NCI-H1105 treated with DMSO at 0.1 percent for 48 hours (cell line): ENCODE data around the gene ITIH4.
A peak's percentile ranks its signal among the peaks of the same experiment; 100 is the strongest.
"Not testable (repeated sequence)": the region's sequence is repeated elsewhere in the genome, so short reads cannot be mapped to it uniquely, and the experiment has no call there.

Experiments used
- DNase-seq: peaks from one replicate; lab custom pipeline; 2025; lab: John Stamatoyannopoulos, UW

ITIH4 gene

DNA sequence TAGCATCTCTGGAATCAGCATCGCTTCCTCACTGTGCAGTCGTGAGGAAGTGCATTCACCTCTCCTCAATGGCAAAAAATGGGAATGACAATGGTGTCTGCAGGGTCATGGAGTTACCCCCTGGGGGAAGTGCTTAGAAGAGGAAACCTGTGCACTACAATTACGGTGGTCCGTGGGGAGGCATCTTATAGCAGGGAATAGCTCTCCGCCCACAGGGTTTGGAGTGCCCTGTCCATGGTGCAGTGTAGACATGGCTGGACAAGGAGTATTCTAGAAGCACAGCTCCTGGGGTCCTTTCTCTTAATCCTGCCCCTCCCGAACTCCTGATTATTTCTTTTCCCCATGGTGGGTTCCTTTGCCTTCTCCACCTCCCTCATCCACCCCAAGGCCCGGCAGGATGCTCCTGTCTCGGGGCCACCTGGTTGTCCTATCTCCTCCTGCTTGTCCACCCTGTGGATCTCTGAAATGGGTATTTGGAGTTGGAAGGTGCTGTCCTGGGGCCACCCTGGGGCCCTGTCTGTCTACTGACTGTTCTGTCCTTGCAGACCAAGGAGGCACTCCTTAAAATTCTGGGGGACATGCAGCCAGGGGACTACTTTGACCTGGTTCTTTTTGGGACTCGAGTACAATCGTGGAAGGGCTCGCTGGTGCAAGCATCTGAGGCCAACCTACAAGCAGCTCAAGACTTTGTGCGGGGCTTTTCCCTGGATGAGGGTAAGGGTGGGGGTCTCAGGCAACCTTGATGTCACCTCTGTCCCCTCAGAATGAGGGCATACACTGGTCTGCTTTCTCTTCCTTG lies 47.9 kb downstream of the ITIH4 start:
- DNase-seq: no peak

DNA sequence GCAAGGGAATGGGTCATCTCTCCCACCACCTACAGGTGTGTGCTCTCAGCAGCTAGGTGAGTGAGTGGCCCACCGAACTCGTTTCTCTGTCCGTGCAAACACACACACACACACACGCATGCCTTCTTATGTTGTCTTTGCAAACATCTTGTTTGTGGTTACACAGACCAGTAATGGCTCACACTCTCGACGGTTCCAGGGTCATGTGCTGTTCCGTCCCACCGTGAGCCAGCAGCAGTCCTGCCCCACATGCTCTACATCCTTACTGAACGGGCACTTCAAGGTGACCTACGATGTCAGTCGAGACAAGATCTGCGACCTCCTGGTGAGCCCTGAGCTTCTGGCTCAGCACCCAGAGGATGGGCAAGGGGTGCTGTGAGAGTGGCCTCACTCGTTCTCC lies 48.7 kb downstream of the ITIH4 start:
- no peak for DNase-seq

DNA sequence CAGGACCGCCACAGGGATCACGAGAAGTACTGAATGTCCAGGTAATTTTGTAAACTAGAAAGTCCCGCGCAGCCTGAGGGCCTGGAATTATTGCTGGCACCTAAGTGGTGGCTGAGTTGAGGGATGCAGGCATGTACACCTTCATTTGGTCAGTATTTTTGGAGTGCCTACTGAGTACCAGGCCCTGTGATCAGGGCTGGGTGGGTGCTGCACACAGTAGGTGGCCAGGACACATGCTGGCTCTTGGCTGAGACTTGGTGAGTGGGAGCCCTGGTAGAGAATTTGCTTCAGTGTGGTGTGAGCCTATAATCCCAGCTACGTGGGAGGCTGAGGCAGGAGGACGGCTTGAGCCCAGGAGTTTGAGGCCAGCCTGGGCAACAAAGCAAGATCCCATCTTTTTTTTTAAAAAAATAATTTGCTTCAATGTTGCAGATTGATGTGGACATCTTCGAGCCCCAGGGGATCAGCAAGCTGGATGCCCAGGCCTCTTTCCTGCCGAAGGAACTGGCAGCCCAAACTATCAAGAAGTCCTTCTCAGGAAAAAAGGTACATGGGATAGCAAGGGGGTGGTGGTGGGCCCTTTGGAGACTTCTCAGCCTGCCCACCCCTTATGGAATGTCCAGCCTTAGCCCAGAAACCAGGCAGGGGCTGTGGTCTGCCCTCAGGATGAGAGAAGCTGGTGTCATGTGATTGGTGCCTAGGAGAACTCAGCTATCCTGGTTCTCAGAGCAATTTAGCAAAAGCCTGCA lies 50.5 kb downstream of the ITIH4 start:
- DNase-seq: no peak

DNA sequence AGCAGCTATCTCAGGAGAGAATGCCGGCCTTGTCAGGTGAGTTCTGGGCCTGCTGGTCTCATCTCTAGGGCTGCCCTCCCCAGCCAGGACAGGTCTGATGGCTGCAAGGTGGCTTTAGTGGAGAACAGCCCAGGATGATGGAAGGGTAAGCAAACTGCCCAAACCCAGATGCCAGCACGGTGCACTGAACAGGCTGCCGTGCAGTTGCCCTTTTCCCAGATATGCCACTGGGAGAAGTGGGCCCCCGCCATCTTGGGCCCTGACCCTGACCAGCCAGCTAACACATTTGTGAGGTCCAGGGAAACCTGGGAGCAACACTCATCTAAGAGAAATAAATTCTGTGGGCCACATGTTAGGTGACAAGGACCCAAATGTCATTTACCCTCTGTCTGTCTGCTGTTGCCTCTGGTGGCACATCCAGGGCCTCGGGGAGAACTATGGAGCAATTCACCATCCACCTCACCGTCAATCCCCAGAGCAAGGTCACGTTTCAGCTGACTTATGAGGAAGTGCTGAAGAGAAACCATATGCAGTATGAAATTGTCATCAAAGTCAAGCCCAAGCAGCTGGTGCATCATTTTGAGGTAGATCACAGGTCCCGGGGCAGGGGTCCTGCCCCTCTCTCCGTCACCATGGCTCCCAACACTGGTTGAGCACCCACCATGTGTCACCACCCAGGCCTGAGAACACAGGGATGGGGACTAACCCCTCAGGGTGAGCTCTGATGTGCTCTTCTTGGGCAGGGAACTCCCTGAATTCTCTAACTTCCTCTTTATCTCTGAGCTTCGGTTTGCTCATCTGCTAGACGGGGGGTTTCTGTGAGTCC lies 51.2 kb downstream of the ITIH4 start:
- DNase-seq: no peak

DNA sequence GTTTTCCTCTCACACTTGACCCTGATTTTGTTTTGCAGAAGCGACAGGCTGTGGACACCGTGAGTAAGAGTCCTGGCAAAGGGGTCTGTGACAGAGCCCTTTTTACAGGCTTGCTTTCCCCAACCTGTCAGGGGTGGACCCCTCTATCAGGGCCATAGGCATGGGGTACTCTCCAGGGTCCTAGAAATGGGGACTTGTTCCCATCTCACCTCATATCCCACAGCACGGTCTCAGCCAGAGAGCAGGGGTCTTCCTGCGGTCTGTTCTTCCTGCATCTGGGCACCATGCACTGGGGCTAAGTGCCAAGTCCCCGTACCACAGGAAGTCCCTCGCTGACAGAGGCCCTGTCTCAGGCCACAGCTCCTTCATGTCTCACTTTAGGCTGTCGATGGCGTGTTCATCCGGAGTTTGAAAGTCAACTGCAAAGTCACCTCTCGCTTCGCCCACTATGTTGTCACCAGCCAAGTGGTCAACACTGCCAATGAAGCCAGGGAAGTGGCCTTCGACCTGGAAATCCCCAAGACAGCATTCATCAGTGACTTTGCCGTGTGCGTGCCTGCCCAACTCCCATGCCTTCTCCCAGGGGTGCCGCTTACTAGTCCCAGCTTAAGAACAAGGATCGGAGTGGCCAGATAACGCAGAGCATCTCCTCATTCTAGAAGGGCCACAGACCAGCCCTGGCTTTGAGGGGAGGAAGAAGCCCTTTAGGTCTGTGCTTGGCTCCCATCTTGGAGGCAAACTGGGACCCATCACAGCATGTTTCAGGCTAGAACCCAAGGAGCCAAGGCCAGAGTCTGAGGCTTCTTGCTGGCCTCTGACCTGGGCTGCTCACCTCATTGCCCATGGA lies 52.3 kb downstream of the ITIH4 start:
- DNase-seq: no peak

DNA sequence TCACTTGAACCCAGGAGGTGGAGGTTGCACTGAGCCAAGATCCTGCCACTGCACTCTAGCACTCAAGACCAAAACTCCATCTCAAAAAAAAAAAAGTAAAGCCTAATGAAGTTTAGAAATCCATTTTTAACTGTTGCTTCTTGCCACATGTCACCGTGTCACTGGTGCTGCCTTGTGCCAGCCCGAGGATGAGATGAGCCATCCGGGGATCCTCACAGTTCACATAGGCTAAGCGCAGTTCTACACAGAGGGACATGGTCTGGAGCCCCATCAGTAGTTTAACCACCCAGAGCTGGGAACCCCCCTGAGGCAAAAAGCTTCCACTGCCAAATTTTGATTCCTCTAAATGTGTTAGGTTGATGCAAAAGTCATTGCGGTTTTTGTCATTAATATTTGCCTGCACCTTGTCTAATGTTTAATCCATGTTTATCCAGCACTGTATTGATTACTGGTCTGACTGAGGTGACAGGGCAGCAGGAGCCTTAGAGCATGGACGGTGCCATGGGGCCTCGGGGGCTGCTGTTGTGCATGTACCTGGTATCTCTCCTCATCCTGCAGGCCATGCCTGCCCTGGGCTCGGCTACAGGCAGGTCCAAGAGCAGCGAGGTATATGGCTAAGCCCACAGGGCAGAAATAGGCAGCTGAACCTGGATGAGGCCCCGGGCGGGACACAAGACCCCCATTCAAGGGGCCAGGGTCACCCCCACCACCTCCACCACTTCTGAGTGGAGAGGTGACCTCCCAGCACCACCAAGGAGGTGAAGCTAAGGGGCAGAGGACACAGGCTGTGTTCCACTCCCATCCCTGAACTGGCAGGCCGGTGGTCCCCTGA lies 53.1 kb downstream of the ITIH4 start, which contains the start of gene ITIH1:
Gene ITIH1 (plus strand): TSS at position 473 of the 832 bp plus-strand sequence. CDS start 17 bp downstream, at position 490.
- no peak for DNase-seq

DNA sequence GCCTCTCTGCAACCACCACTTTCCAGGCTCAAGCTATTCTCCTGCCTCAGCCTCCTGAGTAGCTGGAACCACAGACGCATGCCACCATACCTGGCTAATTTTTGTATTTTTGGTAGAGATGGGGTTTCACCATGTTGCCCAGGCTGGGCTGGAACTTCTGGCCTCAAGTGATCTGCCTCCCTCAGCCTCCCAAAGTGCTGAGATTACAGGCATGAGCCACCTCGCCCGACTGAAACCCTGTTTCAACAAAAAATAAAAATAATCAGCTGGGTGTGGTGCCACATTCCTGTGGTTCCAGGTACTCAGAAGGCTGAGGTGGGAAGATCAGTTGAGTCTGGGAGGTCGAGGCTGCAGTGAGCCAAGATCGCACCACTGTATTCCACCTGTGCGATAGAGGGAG lies 54.0 kb downstream of the ITIH4 start:
- not testable (repeated sequence) for DNase-seq

DNA sequence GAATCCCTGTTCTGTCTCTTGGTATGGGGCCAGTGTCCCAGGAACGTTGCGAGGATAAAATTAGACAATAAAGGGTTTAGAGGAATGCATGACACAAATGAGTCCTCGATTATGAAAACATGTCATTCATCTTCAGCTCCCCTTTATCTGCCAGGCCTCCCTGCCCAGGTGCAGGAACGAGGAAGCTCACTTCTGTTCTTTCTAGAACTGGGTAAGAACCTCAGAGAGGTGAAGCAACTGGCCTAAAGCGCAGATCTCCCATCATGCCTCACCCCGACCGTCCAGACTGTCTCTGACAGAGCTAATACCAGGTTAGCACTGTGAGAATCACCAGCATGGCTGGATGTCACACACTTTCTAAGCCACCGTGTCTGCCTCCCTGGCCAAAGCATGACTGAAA lies 54.6 kb downstream of the ITIH4 start:
- DNase-seq: no peak

DNA sequence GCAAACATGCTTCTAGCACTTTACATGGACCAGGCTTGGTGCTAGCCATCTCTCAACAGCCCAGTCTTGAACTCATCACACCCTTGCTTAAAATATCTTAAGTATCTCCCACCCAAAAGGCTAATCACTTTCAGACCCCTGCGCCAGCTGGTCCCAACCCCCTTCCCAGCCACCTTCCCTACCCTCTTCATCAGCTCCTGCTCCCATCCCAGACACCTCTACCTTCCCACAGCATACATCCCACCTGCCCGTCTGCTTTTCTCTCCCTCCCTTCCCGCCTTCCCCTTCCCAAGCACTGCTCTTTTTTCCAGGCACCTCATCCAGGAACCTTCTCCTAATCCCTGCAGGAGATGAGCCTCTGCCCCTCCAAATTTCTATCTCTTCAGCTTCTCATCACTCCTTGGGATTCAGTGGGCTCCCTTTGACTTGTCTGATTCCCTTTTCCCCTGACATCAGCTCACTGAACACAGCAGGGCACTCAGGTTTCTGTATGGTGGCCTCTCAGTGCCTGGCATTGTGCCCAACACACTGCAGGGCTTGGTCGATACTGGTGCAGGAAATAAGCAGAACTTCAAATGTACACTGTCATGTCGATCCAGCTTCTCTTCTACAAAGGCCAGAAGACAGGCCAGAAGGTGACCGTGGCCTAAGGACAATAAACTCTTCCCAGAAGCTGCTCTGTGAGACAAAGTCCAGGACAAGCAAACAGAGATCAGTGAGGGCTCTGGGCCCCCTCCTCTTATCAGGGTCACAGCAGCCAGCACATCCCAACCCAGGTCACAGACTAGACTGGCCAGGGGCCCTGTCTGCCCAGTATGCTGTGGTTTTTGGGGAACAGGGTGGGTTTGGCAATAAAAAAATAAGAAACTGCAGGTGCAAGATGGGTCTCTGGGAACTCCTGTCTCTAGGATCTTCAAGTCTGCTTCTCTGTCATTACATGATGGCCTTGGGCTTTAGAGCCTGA lies 55.3 kb downstream of the ITIH4 start:
- DNase-seq: no peak

DNA sequence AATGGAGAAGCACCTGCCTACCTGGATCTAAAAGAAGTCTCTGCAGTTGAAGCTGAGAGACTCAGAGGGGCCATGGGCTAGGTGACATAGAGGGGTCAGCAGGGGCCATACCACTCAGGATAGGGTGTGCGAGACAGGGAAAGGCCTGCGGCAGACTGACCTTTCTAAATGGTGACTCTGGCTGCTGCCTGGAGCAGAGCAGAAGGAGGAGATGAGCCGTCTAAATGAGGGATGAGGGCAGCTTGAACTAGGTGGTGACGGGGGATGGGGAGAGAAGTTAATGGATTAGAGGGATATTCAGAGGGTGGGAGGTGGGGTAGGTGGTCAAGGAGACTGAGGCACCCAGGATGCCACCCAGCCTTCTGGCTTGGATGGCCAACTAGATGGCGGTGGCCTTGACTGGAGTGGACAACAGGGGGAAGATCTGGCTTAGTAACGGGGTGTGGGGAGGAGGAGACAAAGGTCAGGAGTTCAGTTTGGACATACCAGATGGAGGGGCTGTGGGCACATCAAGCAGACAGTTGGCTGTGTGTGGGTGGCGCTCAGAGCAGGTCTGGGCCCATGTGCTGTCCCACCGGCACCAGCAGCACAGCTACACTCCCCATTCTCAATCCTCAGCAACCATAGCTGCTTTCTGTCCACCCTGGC lies 56.3 kb downstream of the ITIH4 start:
- DNase-seq: no peak

DNA sequence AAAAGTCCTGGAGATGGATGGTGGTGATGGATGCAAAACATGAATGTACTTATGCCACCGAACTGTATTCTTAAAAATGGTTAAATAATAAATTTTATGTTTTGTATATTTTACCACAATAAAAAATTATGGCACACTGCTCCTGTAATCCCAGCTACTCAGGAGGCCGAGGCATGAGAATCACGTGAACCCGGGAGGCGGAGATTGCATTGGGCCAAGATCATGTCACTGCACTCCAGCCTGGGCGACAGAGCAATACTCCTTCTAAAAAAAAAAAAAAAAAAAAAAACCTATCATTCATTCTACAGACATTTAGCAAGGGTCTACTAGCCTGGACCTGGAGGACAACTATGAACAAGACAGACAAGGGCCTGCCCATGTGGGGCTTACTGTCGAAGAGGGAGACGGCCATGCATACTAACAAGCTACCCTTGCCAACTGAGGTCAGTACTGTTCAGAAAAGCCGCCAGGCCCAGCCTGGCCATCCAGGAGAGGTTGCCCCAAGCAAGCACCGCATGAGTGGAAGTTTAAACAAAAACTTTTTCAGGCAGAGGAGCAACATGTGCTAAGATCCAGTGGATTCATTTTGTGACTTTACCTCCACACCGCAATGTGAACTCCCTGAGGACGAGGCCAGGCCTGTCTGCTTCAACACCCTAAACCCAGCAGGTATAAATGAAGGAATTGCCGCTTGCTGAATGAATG lies 57.0 kb downstream of the ITIH4 start:
- DNase-seq: no peak

DNA sequence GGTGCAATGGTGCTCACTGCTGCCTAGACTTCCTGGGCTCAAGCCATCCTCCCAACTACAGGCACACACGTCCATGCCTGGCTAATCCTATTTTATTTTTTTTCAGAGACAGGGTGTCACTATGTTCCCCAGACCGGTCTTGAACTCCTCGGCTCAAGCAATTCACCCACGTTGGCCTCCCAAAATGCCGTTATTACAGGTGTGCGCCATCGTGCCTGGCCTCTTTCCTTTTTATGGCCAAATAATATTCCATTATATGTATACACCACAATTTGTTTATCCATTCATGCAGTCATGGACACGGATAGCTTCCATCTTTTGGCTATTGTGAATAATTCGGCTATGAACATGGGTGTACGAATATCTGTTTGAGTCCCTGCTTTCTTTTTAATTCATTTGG lies 58.8 kb downstream of the ITIH4 start:
- no peak for DNase-seq

DNA sequence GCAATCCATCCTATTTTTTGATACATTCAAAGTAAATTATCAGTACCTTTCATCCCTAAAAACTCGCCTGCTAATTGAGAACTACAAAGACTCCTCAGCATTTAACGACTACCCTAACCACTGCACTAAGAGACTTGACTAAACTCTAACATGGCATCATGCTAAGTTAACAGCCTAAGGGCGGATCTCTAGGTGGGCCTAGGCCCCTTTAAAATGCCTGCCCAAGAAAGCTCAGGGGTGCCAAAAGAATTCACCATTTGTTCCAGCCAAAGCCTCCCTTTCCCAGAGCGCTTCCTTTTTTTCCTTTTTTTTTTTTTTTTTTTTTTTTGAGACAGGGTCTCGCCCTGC lies 59.2 kb downstream of the ITIH4 start:
- DNase-seq: no peak

DNA sequence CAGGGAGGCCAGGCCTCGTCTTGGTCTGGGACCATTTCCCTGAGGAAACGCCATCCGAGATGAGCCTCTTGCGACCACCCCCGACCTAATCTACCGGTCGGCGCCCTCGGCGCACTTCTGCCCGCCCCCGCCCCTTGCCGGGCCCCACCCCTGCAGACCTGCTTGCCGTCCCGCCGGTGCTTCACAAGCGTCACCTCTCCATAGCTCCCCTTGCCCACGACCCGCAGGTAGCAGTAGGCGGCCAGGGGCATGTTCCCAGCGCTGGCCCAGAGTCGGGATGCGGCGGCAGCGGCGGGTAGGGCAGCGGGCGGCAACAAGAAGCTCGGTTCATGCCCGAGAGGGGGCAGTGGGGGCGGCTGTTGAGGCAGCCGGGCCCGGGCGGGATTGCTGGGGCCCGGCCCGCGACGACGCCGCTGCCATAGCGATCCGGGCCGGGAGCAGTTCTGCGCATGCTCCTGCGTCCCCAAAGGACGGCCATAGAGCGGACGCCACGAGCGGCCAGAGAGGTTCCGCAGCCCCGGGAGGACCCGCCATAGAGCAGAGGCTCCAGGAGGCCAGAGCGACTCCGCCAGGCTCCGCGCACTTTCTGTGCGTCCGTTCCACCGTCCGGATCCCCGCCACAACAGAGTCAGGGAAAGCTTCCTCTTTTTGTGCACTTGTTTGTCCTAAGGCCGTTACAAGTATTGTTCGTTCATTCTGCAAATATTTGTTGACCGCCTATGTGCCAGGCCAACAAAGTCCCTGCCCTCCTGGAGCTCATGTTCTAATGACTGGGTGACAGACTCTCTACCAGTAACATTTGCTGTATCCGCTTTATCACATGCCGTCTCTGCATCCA lies 59.8 kb downstream of the ITIH4 start, which contains the start of gene NEK4:
Gene NEK4 (minus strand): TSS at position 445 of the 838 bp plus-strand sequence. CDS start 194 bp downstream, at position 251.
- peak; percentile 83 for DNase-seq

DNA sequence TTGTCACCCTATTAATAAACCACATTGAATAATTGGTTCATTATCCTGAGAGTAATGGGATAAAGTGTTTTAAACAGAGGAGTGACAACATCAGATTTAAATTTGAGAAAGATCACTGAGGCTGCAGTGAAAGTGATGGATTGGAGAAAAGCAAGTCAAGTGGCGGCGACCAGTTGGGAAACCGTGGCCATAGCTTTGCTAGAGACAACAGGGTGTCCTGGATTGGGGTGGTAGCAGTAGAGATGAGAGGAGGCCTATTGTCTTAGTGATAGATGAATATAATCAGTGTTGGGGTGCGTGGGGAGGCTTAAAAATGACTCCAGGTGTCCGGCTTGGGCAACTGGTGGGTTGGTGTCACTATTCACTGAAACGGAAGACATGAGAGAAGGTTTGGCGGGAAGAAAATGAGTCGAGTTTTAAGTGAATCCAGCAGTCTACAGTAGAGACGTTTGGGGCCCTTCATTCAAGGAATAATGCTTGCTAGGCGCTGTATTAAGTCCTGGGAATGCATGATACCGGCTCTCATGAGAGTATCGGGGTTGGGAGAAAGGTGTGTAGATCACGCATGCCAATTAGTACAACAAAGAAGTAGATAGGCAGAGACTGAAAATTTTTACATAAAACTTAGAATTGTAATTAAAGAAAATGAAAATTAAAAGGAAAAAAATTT lies 60.6 kb downstream of the ITIH4 start:
- DNase-seq: peak; percentile 24

DNA sequence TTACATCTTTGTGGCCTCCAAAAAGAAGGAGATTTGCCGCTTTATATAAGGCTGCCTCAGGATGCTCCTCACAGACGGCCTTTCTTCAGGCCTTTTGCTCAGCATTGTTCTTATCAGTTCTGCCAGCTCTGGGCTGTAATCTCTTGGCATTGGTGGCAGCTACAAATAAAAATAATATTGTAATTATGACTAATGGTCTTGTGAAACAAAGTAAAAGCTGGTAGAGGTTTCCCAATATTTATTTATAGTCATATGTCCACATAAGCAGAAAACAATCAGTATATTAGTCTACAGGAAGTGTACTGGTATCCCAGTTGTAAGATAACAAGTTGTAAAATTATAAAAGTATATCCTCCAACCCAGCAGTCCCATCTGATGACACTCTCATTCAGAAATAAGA lies 67.0 kb downstream of the ITIH4 start:
- no peak for DNase-seq
